Psoas muscle (tissue), 8 donors: ENCODE results near the gene MIER2. TPM values are rescaled to one million over a fixed set of nuclear protein-coding genes. Genes with fewer than 3 reads are reported as not detected.

Source experiments
- ATAC-seq, 4 donors: fragments of 200-7000 bp; cut with Tn5 transposase; one replicate each; pipeline ENCODE4 v1.9.1; 2020; ENCODE audit warnings: moderate library complexity in 3 of 4, mild to moderate bottlenecking in 2 of 4
- DNase-seq, 2 donors: peaks; one replicate each; pipeline ENCODE4 v3.0.0-alpha.2; 2020
- H3K27ac ChIP-seq: fragments of 200-600 bp; one replicate; pipeline ENCODE4 v1.8.0; 2022
- H3K27me3 ChIP-seq, 3 donors: fragments of 200-600 bp in 1 of 3; one replicate each; pipeline versions ENCODE4 v1.6.1 to v1.8.0; 2013 to 2022; ENCODE audit warnings: low read length in 2 of 3, mild to moderate bottlenecking in 2 of 3, moderate library complexity in 1 of 3; ENCODE audit not compliant: insufficient read depth in 3 of 3
- H3K36me3 ChIP-seq, 2 donors: fragments of 200-600 bp in 1 of 2; one replicate each; pipeline versions ENCODE4 v1.6.1 to v1.8.0; 2013 to 2022; ENCODE audit warnings: low read depth in 1 of 2, mild to moderate bottlenecking in 1 of 2, moderate library complexity in 1 of 2; ENCODE audit not compliant: insufficient read depth in 1 of 2
- H3K4me1 ChIP-seq: fragments of 200-600 bp; one replicate; pipeline ENCODE4 v1.8.0; 2022
- H3K4me3 ChIP-seq: fragments of 200-600 bp; one replicate; pipeline ENCODE4 v1.8.0; 2022; ENCODE audit warnings: mild to moderate bottlenecking
- H3K9me3 ChIP-seq: fragments of 200-600 bp; one replicate; pipeline ENCODE4 v1.8.0; 2022
- WGBS, 3 donors: extraction: QIAGEN DNeasy Blood & Tissue Kit; methylation state at CpG; one replicate each; pipeline versions ENCODE4 v1.1.6 to v1.1.7; 2013; 5-methylcytosine and 5-hydroxymethylcytosine counted together
- intact Hi-C, 2 donors: fragments of 100-400 bp; cut with DNase I; formaldehyde crosslinking; loops; one replicate each; pipeline versions ENCODE4 v1.11.0 to v1.14.2; 2022
- polyA plus RNA-seq, 3 donors: library from polyadenylated mRNA; stranded (reverse); fragments of 200-250 nt; gene quantifications; one replicate each; pipeline ENCODE4 v1.2.3, GENCODE V29; 2013
- total RNA-seq, 4 donors: library from RNA; stranded (reverse); fragmentation: NEBNext Ultra II Directional in 2 of 4; extraction: Animal tissue kit (Norgen Biotek cat#: 25700) in 2 of 4; gene quantifications; one replicate each; pipeline versions ENCODE4 v1.2.1 to v1.2.4, GENCODE V29; 2021 to 2023
- TF ChIP-seq, protein P1 (sequence below): fragments of 200-600 bp; IDR thresholded peaks from one replicate; pipeline ENCODE4 v1.8.0; 2022; ENCODE audit warnings: antibody characterized with exemption
- donor health status: healthy with polysubstance abuse.
- donor health status: DM: no; HTN: no; CAD: no; lungs with moderate emphysema.
- donor health status: Bipolar disorder and iron deficiency.
- donor health status: healthy.
- donor health status: DM: yes; HTN: yes; CAD: no.
- donor health status: DM: no; HTN: no; CAD: no.
- donor health status: DM: no; HTN: no; CAD: no.
- donor health status: DM: yes; HTN: yes; CAD: no.

MIER2 gene
- total and polyA plus RNA-seq, 7 donors, result 13.3 to 22.2 (median 19.1) TPM

DNA sequence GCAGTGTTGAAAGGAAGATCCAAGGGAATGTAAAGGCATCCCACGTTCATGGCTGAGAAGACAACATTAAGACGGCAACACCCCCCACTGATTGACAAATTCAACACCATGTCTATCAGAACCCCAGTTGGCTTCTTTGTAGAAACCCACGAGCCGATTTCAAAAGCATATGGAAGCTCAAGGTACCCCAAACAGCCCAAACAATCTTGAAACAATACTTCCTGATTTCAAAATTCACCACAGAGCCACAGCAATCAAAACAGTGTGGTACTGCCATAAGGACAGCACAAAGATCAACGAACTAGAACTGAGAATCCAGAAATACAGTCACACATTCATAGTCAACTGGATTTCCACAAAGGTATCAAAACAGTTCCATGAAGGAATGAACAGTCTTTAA is 6.2 kb downstream of the MIER2 start:
- intact Hi-C loops, result no loop called here
- TF ChIP-seq, protein P1, sequence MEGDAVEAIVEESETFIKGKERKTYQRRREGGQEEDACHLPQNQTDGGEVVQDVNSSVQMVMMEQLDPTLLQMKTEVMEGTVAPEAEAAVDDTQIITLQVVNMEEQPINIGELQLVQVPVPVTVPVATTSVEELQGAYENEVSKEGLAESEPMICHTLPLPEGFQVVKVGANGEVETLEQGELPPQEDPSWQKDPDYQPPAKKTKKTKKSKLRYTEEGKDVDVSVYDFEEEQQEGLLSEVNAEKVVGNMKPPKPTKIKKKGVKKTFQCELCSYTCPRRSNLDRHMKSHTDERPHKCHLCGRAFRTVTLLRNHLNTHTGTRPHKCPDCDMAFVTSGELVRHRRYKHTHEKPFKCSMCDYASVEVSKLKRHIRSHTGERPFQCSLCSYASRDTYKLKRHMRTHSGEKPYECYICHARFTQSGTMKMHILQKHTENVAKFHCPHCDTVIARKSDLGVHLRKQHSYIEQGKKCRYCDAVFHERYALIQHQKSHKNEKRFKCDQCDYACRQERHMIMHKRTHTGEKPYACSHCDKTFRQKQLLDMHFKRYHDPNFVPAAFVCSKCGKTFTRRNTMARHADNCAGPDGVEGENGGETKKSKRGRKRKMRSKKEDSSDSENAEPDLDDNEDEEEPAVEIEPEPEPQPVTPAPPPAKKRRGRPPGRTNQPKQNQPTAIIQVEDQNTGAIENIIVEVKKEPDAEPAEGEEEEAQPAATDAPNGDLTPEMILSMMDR, result no peak
- H3K27me3 ChIP-seq, result no peaks in the 10 kb centered on the region

DNA sequence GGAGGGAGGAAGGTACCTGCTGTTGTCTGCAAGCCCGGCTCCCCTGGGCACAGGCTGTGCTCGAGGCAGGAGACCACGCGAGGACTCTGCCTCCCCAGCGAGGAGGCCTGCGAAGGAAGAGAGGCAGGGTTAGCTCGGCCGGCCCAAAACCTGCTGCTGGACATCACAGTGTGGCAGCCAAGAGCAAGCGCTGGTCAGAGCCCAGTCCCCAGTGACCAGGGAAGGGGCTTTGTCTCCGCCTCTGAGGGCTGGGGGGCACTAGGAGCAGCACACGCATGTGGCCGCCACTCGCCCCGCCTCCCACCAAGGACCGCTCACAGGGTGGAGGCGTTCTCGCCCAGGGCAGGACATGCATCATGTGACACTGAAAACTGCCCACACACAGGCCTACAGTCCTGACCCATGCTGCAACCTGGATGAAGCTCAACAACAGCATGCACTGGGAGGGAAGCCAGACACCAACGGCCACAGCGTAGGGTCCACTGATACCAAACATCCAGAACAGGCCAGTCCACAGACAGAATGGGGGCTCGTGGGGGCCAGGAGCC is 8.5 kb downstream of the MIER2 start:
- WGBS, 3 donors, result 82 to 90% (median 87%) methylated on average over 20 of the region's 20 CpGs
- no peak for ATAC-seq
- H3K27me3 ChIP-seq, result no peaks in the 10 kb centered on the region
- intact Hi-C loops, result no loop called here
- H3K9me3 ChIP-seq, result no peaks in the 10 kb centered on the region
- TF ChIP-seq, protein P1, result no peak
- peaks cover 0 to 32% of the 10 kb centered on the region in 2 donors for H3K36me3 ChIP-seq
- no peak for DNase-seq
- H3K4me3 ChIP-seq, result no peak overlapping the region
- no peak overlapping the region for H3K27ac ChIP-seq
- peaks cover 9% of the 10 kb centered on the region for H3K4me1 ChIP-seq

More for the DNA sequence above, 6.2 kb downstream of the MIER2 start:
- WGBS, 3 donors, result 87 to 95% (median 91%) methylated on average over 5 of the region's 5 CpGs
- DNase-seq (no peak), ATAC-seq (no peak)
- H3K36me3 ChIP-seq, result peaks cover 0 to 20% of the 10 kb centered on the region in 2 donors
- H3K27ac ChIP-seq, result no peak overlapping the region
- no peak overlapping the region for H3K4me3 ChIP-seq
- no peaks in the 10 kb centered on the region for H3K9me3 ChIP-seq
- peaks cover 31% of the 10 kb centered on the region for H3K4me1 ChIP-seq

DNA sequence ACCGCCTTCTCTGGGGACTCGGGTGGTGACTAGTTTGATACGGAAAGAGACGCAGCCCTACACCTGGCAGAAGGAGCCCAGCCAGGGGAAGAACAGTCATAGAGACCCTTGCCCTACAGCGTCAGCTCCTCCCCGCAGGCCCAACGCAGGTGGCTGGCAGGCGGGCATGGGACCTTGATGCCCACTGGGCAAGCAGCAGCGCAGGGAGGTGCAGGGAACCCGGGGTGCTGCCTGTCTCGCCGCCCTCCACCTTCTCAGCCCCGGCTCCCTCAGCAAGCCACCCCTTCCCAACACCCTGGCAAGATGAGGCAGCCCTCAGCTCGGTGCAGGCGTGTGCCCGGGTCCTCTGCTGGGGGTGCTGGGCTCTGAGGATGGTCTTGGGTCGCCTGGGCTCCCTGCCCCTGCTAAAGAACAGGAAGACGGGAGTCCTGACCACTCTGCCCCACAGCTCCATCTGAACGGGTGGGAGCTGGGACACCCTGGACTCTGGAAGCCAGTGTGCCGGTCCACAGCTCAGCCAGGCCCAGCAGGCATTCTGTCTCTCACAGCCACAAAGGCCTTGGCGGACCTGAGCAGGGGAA is 9.0 kb downstream of the MIER2 start:
- ATAC-seq, result no peak
- Histone ChIP-seq H3K9me3 (no peaks in the 10 kb centered on the region), H3K27me3 (no peaks in the 10 kb centered on the region), H3K4me3 (no peak overlapping the region), H3K4me1 (peaks cover 4% of the 10 kb centered on the region), H3K27ac (no peak overlapping the region), H3K36me3 (peaks cover 3 to 37% of the 10 kb centered on the region in 2 donors)
- WGBS, 3 donors, result 92 to 93% (median 92%) methylated on average over 20 to 21 of the region's 21 CpGs
- TF ChIP-seq, protein P1, result no peak
- intact Hi-C loops, result no loop called here
- no peak for DNase-seq

DNA sequence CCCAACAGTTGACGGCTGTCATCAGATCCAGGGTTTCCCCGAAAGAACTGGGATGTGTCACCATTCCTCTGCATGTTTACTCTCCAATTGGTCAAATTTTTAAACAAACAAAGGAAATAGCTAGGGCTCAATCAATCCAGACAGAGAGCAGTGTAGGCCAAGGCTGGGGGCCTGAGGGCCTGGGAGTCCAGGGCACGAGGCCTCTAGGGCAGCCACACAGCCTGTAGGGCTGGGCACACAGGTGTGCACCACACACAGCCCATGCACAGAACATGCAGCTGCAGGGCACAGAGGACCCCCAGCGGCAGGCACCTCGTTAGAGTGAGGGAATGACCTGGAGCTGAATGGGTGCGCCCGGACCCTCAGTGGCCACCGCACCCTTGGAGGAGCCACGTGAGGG is 9.5 kb downstream of the MIER2 start:
- TF ChIP-seq, protein P1, result no peak
- Histone ChIP-seq H3K36me3 (peaks cover 3 to 43% of the 10 kb centered on the region in 2 donors), H3K4me3 (no peak overlapping the region), H3K9me3 (no peaks in the 10 kb centered on the region), H3K27ac (no peak overlapping the region), H3K4me1 (no peaks in the 10 kb centered on the region), H3K27me3 (no peaks in the 10 kb centered on the region)
- DNase-seq (no peak), ATAC-seq (no peak)
- intact Hi-C loops, result no loop called here
- WGBS, 3 donors, result 82 to 97% (median 89%) methylated on average over 9 of the region's 9 CpGs
